ENCODE measurements around the gene BRD2. TPM values are rescaled to one million over a fixed set of nuclear protein-coding genes. Genes with fewer than 3 reads are reported as not detected.
"Not testable (repeated sequence)": the region's sequence is repeated elsewhere in the genome, so short reads cannot be mapped to it uniquely, and the experiment has no call there.

Gene BRD2
- total RNA-seq, 2 experiments from 2014 or later: 309 to 336 TPM

DNA sequence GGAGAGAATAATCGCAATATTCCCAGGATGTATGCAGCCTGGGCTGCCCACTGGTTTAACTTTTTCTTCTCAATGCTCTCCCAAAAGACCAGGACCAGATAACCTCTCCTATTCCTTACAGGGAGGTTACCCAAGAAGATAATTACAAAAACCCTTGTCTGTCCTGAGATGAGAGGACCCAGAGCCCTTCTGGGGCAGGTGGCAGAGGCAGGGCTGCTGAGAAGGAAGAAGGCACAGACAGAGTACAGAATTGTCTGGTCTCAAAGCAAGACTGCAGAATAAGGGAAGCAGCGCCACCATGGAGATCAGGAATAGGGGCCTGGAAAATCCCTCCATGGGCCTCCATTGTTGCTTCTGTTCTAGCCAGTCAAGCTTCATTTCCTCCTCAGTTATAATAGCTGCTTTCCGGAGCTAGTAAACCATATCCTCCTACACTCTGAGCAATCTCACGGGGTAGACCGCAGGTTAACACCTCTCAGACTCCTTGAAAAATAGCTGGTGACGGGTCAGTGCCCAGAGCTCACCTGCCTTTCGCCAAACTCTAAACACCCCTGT, 27.1 kb upstream of the BRD2 start:
- Mint-ChIP-seq H3K27ac (peak overlapping the region; percentile 98), H3K9me3 (ENCODE audit: low read depth) (no peaks in the 10 kb centered on the region), H3K4me1 (peaks cover 68% of the 10 kb centered on the region), H3K27me3 (no peaks in the 10 kb centered on the region), H3K36me3 (peaks cover 16% of the 10 kb centered on the region), H3K4me3 (peak overlapping the region; percentile 87)
- peak; percentile 83 for DNase-seq
- CTCF ChIA-PET: interaction anchor here (0.8 to 8.5 kb wide), 17 partner anchors 8 to 220 kb away, joined by 3 to 133 read pairs (median 4); partner anchors contain the start of genes BRD2, HLA-DMA and TAP2
- ATAC-seq: peak; percentile 79

DNA sequence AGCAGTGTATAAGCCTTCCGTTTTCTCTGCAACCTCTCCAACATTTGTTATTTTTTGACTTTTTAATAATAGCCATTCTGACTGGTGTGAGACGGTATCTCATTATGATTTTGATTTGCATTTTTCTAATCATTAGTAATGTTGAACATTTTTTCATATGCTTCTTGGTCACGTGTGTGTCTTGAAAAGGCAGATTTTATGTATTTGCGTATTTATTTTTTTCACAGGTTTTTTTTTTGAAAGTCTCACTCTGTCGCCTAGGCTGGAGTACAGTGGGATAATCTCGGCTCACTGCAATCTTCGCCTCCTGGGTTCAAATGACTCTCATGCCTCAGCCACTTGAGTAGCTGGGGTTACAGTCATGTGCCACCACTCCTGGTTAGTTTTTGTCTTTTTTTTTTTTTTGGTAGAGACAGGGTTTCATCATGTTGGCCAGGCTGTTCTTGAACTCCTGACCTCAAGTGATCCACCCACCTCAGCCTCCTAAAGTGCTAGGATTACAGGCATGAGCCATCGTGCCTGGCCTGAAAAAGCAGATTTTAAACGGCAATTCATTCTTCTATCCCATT, 25.8 kb upstream of the BRD2 start:
- not testable (repeated sequence) for H3K9me3 Mint-ChIP-seq (ENCODE audit: low read depth); H3K27me3 Mint-ChIP-seq; H3K4me3 Mint-ChIP-seq; ATAC-seq; DNase-seq
- CTCF ChIA-PET: interaction anchor here (1.2 to 8.5 kb wide), 12 partner anchors 10 to 104 kb away, joined by 3 to 133 read pairs (median 12); partner anchors contain the start of genes HLA-DMA and TAP2
- Mint-ChIP-seq H3K36me3 (peaks cover 12% of the 10 kb centered on the region), H3K4me1 (peaks cover 71% of the 10 kb centered on the region), H3K27ac (peak overlapping the region; percentile 39)

DNA sequence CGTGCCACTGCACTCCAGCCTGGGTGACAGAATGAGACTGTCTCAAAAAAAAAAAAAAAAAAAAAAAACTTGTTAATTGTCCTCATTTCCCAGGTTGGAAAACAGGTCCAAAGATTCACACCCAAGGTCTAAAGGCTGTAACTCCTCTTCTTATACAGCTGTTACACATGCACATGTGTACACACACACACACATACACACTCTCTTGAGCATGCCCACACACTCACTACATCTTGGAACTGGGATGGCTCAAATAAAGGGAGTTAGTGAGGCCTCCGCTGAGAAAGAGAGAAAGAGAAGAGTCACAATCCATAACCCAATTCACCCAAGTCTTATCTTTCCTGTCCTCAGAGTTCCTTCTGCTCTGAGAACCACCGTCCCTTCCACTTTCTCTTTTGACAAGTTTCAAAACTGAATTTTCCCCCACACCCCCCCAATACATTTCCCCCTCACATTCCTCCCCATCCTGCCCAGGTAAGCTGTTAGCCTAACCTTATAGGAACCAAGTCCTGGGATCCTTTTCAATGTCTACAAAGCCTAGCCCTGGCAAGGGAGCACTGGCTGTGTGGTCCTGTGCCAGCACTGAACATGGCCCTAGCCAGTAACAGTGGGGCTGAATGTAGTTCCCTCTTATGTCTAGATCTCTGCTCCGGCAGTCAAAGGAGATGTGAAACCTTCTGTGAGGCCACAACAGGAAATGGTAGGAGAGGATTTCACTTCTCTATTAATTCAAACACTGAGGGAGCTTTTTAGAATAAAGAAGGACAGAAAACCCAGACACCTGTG, 24.3 kb upstream of the BRD2 start:
- Mint-ChIP-seq H3K9me3 (ENCODE audit: low read depth) (no peaks in the 10 kb centered on the region), H3K4me3 (peak overlapping the region; percentile 69), H3K36me3 (peaks cover 8% of the 10 kb centered on the region), H3K27me3 (no peaks in the 10 kb centered on the region), H3K4me1 (peaks cover 66% of the 10 kb centered on the region), H3K27ac (peak overlapping the region; percentile 91)
- peak; percentile 32 for ATAC-seq
- CTCF ChIA-PET: interaction anchor here (0.6 to 8.5 kb wide), 14 partner anchors 8 to 106 kb away, joined by 3 to 133 read pairs (median 4); partner anchors contain the start of genes HLA-DMA and TAP2
- DNase-seq: peak; percentile 61

DNA sequence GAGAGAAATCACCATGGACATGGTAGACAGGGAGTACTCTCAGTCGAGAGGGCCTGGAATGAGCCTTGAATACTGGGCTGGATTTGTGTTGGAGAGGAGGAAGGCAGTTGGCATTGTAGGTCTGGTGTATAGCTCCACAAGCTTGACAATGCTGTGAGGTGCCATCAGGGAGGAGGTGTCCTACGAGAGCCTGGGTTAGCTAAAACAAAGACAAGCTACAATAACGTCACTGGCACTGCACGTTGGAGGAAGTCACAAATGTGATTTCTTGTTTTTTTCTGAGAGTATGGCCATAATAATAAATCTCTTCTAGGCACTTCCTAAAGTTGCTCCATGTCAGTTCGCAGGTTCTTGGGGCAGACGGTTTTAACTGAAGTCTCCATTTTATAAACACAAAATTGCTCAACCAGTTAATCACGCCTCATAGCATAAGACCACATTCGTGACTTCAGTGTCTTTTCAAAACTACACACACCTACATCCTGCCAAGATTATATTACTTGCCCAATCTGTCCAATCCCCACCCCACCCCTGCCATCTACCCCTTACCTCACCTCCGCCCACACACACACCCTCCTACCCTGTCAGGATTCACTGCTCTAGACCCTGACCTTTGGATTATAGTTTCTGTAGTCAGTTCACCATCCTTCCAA, 23.2 kb upstream of the BRD2 start:
- Mint-ChIP-seq H3K4me1 (peaks cover 68% of the 10 kb centered on the region), H3K36me3 (peaks cover 12% of the 10 kb centered on the region), H3K4me3 (no peak overlapping the region), H3K9me3 (ENCODE audit: low read depth) (no peaks in the 10 kb centered on the region), H3K27ac (peak overlapping the region; percentile 23), H3K27me3 (no peaks in the 10 kb centered on the region)
- DNase-seq (no peak), ATAC-seq (no peak)
- CTCF ChIA-PET: interaction anchor here (0.9 to 8.5 kb wide), 8 partner anchors 9 to 107 kb away, joined by 3 to 133 read pairs (median 8); partner anchors contain the start of genes HLA-DMA and TAP2

DNA sequence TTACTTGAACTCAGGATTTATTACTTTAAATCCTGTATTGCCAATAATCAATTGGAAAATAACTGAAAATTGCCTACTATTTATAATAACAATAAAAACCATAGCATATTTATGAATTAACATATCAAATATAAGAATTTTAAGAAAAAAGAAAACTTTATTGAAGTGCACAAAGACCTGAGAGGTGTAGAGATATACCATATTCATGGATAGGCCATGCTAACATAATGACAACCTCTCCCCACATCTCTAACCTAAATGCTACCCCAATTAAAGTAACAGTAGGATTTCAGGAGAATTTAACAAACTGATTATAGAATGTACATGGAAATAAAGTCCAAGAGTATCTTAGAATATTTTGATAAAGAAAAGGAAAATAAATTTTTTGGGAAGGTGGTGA, 22.4 kb upstream of the BRD2 start:
- H3K27ac Mint-ChIP-seq: peak overlapping the region; percentile 22
- H3K27me3 Mint-ChIP-seq: no peaks in the 10 kb centered on the region
- CTCF ChIA-PET: no interaction called here
- ATAC-seq (no peak), DNase-seq (no peak)
- H3K9me3 Mint-ChIP-seq (ENCODE audit: low read depth): no peaks in the 10 kb centered on the region
- H3K4me3 Mint-ChIP-seq: no peak overlapping the region
- peaks cover 71% of the 10 kb centered on the region for H3K4me1 Mint-ChIP-seq
- H3K36me3 Mint-ChIP-seq: peaks cover 16% of the 10 kb centered on the region

DNA sequence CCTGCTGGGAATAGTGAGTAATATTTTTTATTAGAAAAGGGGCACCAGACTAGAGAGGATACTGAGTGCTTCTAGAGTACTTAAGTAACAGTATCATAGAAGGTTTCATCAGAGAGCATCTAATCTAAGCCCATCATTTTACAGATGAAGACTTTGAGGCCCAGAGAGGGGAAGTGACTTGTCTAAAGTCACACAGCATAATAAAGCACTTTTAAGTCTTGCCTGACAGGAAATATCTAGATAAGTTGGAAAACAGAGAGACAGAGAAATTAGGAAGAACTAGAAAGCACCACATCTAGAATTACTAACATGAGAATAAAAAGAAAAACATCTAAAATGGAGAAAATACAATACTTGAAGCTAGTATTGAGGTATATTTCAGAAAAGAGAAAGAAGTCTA, 21.5 kb upstream of the BRD2 start:
- Mint-ChIP-seq H3K36me3 (peaks cover 16% of the 10 kb centered on the region), H3K4me1 (peaks cover 64% of the 10 kb centered on the region), H3K4me3 (no peak overlapping the region), H3K9me3 (ENCODE audit: low read depth) (no peaks in the 10 kb centered on the region), H3K27me3 (no peaks in the 10 kb centered on the region), H3K27ac (no peak overlapping the region)
- no peak for DNase-seq
- ATAC-seq: no peak
- CTCF ChIA-PET: interaction anchor here (0.6 to 2.2 kb wide), 10 partner anchors 11 to 109 kb away, joined by 3 to 27 read pairs (median 4); partner anchors contain the start of gene TAP2

DNA sequence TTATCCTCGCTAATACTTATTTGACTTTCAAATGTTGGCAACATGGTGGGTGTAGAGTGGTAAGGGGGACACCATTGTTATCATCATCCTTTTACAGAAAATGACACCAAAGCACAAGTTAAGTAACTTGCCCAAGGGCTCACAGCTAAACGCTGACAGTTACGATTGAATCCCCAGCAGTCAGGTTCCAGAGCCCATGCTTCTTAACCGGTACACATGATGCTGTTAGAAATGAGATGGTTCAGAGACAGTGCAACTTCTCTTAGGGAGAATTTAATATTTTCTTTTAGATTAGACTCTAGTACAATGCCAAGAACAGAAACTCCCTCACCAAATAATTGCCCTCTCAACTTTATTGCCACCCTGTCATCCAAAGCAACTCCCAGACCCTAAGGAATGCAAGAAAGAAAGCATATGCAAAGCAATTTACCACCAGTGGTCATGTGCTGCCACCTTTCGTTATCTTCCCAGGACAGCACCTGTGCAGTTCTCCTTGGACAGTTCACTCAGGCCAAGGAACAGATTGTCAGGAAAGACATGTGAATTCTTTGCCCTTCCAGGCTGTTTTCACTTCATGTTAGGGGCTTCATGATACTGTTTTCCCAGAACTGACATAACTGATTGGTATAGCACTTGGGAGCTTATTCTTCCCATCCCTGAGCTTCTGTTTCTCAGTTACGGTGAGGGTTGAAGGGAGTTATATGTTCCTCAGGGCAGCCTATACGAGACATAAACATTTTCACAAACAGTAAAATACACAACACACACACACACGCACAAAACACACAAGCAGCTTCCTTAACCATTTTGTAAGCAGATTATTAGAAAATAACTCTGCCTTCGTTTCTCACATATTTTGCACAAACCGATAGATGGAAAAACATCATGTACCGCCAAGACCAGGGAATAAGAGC, 20.6 kb upstream of the BRD2 start:
- H3K4me3 Mint-ChIP-seq: no peak overlapping the region
- H3K9me3 Mint-ChIP-seq (ENCODE audit: low read depth): no peaks in the 10 kb centered on the region
- H3K27ac Mint-ChIP-seq: no peak overlapping the region
- DNase-seq: peak; percentile 57
- no peaks in the 10 kb centered on the region for H3K27me3 Mint-ChIP-seq
- peaks cover 63% of the 10 kb centered on the region for H3K4me1 Mint-ChIP-seq
- CTCF ChIA-PET: interaction anchor here (0.6 to 2.2 kb wide), 13 partner anchors 12 to 110 kb away, joined by 3 to 27 read pairs (median 3); partner anchors contain the start of gene TAP2
- ATAC-seq: no peak
- H3K36me3 Mint-ChIP-seq: peaks cover 16% of the 10 kb centered on the region

DNA sequence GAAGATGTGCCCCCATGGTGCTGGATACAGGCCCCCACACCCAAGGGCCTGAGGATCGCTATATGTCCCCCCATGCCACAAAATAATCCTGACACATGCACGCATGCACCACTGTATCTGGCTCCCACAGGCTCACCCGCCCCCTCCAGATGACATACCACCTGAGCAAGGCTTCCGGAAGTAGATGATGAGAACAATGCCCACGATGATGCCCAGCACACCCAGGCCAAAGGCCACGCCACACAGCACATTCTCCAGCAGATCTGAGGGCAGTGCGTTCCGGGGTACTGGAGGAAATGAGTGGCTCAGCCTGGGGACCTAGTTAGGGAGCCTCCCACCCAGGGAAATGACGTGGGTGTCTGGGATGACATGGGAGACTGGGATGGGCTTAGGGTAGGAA, 19.3 kb upstream of the BRD2 start:
- H3K27me3 Mint-ChIP-seq: no peaks in the 10 kb centered on the region
- H3K9me3 Mint-ChIP-seq (ENCODE audit: low read depth): no peaks in the 10 kb centered on the region
- CTCF ChIA-PET: interaction anchor here (8.9 to 10.8 kb wide), 2 partner anchors 20 to 34 kb away, joined by 124 to 249 read pairs; partner anchors contain the start of gene BRD2

DNA sequence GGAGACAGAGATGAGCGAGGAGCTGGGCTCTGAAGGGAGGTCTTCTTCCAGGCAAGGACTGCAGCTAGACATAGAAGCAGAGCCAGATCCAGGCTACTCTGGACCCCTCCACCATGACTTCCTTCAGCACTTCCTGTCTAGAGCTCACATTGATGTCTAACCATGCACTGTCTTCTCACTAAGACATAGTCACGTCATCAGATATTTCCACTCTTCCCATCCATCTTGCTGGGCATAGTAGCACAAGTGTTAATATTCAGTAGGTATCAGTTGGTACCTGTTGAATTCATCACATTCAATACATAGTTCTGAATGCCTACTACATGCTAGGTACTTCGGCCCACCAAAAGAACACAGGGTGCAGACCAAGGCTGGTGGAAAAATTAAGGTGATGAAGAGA, 18.4 kb upstream of the BRD2 start:
- peaks cover 62% of the 10 kb centered on the region for H3K4me1 Mint-ChIP-seq
- H3K4me3 Mint-ChIP-seq: no peak overlapping the region

More for the DNA sequence above, 19.3 kb upstream of the BRD2 start:
- H3K4me3 Mint-ChIP-seq: no peak overlapping the region
- ATAC-seq: no peak
- peaks cover 16% of the 10 kb centered on the region for H3K36me3 Mint-ChIP-seq
- peaks cover 64% of the 10 kb centered on the region for H3K4me1 Mint-ChIP-seq
- H3K27ac Mint-ChIP-seq: no peak overlapping the region
- no peak for DNase-seq

DNA sequence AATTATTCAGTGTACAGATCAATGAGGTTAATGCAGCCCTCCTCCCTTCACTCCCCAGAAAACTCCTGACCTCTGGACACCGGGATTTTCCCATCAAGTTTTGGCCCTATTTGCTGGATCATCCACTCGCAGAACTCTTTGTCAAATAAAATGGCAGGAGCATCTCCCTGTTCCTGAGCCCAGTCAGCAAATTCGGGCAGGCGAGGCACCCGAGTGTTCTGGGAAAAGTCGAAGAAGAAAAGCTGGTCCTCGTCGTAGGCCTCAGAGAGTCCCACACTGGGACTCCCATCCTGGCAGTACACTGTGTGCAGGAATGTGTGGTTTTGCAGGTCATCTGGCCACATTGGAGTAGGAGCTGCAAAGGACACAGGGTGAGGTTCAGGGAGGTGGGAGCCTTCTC, 17.9 kb upstream of the BRD2 start:
- Mint-ChIP-seq H3K27ac (peak overlapping the region; percentile 6), H3K36me3 (peaks cover 15% of the 10 kb centered on the region), H3K4me3 (peak overlapping the region; percentile 12), H3K9me3 (ENCODE audit: low read depth) (no peaks in the 10 kb centered on the region), H3K4me1 (peaks cover 62% of the 10 kb centered on the region), H3K27me3 (no peaks in the 10 kb centered on the region)
- ATAC-seq (no peak), DNase-seq (no peak)
- CTCF ChIA-PET: interaction anchor here (1.0 to 10.8 kb wide), 6 partner anchors 9 to 70 kb away, joined by 3 to 249 read pairs (median 57); partner anchors contain the start of gene BRD2

More for the DNA sequence above, 18.4 kb upstream of the BRD2 start:
- CTCF ChIA-PET: interaction anchor here (1.0 to 10.8 kb wide), 6 partner anchors 8 to 70 kb away, joined by 3 to 249 read pairs (median 57); partner anchors contain the start of gene BRD2
- no peak for ATAC-seq
- no peaks in the 10 kb centered on the region for H3K9me3 Mint-ChIP-seq (ENCODE audit: low read depth)
- DNase-seq: no peak
- H3K36me3 Mint-ChIP-seq: peaks cover 16% of the 10 kb centered on the region
- no peaks in the 10 kb centered on the region for H3K27me3 Mint-ChIP-seq
- H3K27ac Mint-ChIP-seq: peak overlapping the region; percentile 6

DNA sequence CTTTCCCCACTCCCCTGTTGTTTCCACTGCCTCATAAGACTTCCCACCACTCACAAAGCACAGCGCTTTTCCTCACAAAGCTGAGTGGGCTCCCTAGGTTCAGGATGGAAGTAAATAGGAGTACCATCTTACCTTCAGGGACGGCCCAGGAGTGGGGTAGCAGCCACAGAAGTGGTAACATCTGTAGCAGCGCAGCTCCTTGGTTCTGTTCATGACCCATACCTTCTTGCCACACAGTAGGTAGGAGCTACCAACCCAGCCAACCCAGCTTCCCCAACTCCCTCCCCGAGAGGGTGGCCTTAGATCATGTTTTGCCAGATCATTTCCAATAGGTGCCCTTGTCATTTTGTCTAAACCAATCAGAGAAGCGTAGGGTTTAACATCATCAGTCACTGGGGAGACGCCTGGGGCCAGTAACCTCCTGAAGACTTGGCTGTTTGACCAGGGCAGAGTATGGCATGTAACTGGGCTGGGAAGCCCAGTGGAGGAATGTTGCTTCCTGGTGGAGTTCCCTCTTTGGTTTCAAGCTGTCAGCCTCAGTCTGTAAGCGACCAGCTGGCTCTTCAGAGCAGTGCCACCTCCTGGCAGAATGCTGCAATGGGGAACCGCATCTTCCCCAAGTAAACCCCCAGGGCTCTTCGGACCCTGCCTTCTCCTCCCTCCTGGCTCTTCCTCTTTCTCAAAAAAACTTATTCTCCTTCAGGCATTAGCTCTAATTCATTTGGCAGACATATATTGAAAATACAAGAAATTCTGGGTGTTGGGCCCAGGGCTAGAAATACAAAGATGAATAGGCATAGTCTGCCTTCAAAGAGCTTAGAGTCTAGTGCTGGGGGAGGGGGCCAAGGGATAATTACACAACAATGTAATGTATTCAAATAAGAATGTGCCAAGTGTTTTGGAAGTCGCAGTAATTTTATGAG, 15.3 kb upstream of the BRD2 start, which contains the start of gene HLA-DMA:
Gene HLA-DMA (minus strand): TSS at position 281 of the 923 bp plus-strand sequence. CDS start 61 bp downstream, at position 220.
- H3K4me1 Mint-ChIP-seq: peaks cover 59% of the 10 kb centered on the region
- peak within 1 kb of the TSS; percentile 79 for H3K4me3 Mint-ChIP-seq
- H3K27me3 Mint-ChIP-seq: no peaks in the 10 kb centered on the region
- CTCF ChIA-PET: interaction anchor here (0.7 to 10.8 kb wide), 27 partner anchors 12 to 295 kb away, joined by 3 to 249 read pairs (median 5); partner anchors contain the start of genes BRD2, HLA-DMB, PSMB9 and TAP1
- H3K27ac Mint-ChIP-seq: peak within 1 kb of the TSS; percentile 86
- no peaks in the 10 kb centered on the region for H3K9me3 Mint-ChIP-seq (ENCODE audit: low read depth)
- H3K36me3 Mint-ChIP-seq: peaks cover 17% of the 10 kb centered on the region
- ATAC-seq: peak; percentile 98
- peak; percentile 88 for DNase-seq

All from activated CD8-positive, alpha-beta memory T cell treated with anti-CD3 and anti-CD28 coated beads, Interleukin-2, amount 10 ng/mL, durations not matched to agents 7 days and 5 days (primary cell).